ENCODE results near the gene LYZL1.
"Not testable (repeated sequence)": the region's sequence is repeated elsewhere in the genome, so short reads cannot be mapped to it uniquely, and the experiment has no call there.

LYZL1 gene

DNA sequence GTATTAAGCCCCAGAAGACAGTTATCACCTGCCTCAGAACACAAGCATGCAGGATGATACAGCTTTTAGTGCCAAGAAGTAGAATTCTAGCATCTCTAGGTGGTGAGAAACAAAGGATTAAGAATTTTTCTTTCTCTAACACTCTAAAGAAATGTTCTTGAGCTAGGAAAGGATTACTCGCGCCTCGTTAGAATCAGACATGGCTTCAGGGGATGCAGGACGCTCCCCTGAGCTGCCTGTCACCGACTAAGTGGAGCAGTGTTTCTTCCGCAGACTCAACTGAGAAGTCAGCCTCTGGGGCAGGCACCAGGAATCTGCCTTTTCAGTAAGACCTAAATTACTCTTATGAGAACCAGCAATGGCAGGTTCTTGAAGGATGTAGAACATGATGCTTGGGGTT, at the start of gene LYZL1:
Gene LYZL1 (plus strand): TSS at position 165 of the 400 bp plus-strand sequence. CDS start 2,798 bp downstream, outside the sequence.
- in situ Hi-C loops (cut with MboI; ENCODE audit: low sequenced_read_pairs): not testable (repeated sequence)

DNA sequence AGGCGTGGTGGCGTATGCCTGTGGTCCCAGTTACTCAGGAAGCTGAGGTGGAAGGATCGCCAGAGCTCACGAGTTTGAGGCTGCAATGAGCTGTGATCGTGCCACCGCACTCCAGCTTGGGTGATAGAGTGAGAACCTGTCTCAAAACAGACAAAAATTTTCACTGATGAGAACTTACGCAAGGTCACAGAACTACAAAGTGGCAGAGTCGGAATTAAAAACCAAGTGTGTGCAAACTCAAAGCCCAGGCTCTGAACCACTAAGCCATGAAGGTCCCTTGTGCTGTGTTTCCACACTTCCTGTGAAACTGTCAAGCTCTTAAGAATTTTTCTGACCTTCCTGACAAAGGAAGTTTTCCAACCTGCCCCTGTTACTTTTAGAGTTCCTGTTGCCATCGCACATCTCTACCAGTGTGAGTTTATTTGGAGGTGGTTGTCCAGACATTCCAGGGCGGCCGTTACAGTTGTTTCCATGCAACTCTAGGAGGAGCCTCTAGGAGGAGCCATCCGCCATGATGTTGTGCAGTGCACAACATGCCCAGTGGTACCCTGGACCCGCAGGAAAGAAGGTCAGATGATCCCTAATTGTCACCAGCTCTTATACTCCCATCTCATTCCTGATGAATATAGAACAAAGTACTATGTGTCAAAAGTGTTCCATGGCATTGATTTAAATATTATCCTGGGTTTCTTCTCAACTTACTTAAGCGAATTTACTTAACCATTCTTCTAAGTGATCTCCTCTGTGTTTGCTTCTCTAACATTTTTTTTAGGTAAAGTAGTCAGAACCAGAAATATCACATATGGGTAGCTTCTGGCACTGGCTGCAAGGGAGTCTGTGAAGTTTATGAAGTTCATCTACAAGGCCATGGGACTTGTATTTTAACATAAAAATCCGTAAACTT, 49.0 kb upstream of the LYZL1 start:
- in situ Hi-C loops (cut with MboI; ENCODE audit: low sequenced_read_pairs): no loop called here

DNA sequence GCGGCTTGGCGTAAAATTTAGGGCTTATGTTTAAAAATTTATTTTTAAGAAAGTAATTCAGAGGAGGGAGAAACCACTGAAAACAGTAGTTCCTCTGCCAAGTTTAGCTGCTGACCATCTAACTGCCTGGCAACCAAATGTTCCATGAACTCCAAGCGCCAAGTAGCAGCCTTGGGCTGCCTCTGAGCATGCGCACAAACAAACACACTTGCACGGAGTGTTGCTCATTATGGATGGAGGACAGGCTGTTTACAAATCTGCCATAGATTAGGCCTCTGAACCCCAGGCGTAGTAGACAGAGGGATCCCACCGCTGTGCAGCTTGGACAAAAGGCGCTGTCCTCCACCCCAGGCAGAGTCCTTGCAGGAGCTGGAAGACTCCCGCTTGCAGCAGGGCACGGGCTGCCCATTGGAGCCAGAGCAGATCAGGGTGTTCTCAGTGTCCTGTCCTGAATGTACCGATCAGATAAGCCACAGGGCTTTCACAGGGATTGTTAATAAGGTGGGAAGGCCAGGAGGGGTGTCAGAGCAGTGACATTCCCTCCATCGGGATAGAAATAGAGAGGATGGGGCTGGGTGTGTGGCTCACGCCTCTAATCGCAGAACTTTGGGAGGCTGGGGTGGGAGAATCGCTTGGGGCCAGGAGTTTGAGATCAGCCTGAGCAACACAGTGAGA, 47.7 kb upstream of the LYZL1 start:
- in situ Hi-C loops (cut with MboI; ENCODE audit: low sequenced_read_pairs): no loop called here

DNA sequence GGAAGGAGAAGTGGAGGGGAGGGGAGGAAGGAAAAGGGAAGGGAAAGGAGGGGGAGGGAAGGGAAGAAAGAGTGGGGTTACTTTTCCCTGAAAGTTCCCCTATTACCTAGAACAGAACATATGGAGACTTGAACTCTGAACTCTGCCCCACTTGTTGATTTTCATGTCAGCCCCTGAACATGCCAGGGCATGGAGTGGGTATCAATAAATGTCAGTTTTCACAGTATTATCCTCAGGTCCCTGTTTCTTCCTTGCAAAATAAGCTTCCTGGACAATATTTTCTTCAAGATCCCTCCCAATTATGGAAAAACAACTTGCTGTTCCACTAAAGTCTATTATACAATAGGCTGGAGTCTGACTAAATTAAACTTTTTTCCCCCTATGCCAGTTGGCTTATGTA, 46.9 kb upstream of the LYZL1 start:
- in situ Hi-C loops (cut with MboI; ENCODE audit: low sequenced_read_pairs): no loop called here

DNA sequence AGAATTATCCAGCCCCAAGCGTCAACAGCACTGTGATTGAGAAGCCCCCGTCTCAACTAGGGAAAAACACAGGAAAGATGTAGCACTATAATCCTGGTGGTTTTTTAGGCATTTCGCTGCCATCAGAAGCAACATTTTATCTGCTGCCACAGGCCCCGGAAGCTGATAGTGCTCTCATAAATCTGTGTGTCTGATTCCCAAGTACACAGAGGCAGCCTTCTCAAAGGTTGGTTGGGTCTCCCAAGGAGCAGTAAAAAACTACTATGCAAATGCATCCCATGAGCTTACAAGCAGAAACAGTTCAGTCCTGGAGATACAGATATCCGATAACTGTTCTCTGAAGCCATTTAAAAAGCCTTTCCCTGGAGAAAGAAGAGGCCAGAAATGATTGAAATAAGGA, 45.8 kb upstream of the LYZL1 start:
- in situ Hi-C loops (cut with MboI; ENCODE audit: low sequenced_read_pairs): no loop called here

DNA sequence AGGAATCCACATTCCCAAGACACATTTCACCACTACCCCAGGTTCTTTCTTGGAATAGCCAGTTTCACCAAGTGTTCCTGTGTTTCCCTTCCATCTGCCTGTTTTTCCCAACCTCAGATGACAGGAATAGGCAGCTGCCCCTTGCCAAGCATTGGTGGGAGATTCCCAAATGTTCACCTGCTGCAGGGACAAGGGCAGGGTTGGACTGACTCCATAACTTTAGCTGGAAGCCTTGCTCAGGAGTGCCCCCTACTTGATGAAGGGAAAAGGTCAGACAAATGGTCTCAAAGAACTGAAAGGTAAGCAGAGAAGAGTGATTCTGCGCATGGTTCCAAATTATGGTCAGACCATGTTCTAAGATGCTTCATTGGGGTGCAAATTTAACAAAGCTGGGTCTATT, 45.1 kb upstream of the LYZL1 start:
- in situ Hi-C loops (cut with MboI; ENCODE audit: low sequenced_read_pairs): no loop called here

DNA sequence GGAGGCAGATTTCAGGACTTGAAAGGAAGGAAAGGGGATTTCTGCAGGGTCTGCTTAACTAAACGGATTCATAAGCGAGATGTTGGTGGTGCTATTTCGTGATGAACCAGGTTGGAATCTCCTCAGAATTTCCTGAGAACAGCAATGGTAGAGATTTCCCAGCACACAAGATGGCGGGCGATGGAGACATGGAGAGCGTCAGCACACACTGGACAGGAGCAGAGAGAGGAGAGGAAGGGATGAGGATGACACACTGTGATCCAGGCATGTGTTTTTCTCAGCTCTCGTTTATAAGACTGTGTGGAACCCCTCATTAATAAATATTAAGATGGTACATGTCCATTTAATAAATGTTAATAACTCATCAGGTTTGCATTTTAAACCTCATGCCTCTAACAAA, 43.9 kb upstream of the LYZL1 start:
- in situ Hi-C loops (cut with MboI; ENCODE audit: low sequenced_read_pairs): no loop called here

DNA sequence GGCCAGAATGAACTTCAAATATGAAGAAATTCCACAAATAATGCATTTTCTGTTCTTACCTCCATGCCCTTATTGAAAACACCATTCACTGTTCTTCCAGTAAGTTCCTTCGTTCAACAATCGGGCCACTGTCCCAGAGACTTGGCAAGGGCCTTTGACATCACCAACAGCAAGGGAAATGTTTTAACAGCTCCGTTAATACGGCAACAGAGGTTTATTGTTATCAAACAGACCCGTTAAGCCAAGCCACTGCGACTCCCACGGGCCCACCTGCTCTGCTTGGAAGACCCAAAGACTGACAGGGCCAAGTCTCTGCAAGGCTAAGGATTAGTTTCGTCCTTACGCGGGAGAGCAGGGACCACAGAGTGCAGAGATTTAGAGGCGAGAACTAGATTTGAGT, 43.4 kb upstream of the LYZL1 start:
- in situ Hi-C loops (cut with MboI; ENCODE audit: low sequenced_read_pairs): no loop called here

DNA sequence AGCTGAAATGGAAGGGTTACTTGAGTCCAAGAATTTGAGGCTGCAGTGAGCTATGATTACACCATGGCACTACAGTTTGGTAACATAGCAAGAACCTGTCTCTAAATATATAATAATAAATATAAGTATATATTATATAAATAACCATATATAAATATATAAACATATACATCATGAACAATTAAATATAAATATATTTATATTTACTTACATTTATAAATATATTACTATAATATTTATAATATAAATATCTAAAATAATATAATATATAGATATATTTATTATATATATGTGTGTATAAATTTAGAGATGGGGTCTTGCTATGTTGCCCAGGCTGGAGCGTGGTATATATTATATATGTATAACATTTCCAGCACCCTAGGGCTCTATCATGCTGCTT, 42.4 kb upstream of the LYZL1 start:
- in situ Hi-C loops (cut with MboI; ENCODE audit: low sequenced_read_pairs): no loop called here

DNA sequence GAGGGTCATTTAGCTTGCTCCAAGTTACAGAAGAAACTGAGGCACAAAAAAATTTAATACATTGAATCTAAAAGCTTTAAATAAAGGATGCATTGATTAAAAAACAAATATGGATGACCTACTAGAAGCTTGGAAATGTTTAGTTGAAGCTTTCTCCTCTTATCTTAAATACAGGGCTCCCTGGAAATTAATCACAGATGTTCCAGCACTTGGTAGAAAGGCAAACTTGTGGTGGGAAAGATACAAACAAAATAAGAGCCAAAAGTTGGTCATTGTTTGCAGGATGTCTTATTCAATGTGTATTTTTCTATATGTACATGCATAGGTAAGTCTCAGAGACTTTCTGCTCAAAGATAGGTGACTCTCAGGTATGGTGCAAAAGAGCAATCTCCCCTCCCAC, 40.7 kb upstream of the LYZL1 start:
- in situ Hi-C loops (cut with MboI; ENCODE audit: low sequenced_read_pairs): no loop called here

DNA sequence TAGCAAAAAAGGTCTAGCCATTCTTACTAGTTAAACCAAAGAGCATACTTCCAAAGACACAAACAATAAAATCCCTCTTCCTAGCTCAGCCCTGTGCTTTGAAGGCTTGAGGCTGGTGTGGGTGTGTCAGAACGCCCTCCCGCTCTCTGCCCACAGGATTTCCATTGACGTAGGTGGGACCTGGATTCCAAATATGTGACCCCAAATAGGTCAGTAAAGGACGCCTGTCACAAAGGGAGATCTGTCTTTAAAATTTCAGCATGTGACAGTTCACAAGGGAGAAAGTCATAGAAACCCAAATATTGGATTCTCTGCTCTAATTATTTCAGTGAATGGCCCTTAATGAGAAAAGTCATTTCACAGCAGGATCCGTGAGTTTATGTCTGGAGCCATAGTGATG, 39.9 kb upstream of the LYZL1 start:
- in situ Hi-C loops (cut with MboI; ENCODE audit: low sequenced_read_pairs): no loop called here

DNA sequence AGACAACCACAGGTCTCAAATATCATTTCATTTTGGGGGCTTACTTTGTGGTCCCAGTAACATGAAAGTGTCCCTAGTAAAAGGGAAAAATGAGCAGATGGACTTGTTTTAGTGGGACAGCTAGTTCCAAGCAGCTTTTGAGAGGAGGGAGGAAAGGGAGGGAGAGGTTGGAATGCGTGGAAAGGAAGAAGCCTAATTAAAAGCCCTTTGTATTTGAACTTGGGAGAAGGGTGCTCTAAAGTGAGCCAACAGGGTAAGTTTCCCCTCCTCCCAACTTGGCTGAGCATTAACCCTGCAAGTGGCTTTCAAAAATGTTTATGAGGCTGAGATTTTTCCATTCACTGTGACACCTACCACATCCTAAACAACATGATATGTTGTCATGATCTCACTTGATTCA, 38.8 kb upstream of the LYZL1 start:
- in situ Hi-C loops (cut with MboI; ENCODE audit: low sequenced_read_pairs): no loop called here

DNA sequence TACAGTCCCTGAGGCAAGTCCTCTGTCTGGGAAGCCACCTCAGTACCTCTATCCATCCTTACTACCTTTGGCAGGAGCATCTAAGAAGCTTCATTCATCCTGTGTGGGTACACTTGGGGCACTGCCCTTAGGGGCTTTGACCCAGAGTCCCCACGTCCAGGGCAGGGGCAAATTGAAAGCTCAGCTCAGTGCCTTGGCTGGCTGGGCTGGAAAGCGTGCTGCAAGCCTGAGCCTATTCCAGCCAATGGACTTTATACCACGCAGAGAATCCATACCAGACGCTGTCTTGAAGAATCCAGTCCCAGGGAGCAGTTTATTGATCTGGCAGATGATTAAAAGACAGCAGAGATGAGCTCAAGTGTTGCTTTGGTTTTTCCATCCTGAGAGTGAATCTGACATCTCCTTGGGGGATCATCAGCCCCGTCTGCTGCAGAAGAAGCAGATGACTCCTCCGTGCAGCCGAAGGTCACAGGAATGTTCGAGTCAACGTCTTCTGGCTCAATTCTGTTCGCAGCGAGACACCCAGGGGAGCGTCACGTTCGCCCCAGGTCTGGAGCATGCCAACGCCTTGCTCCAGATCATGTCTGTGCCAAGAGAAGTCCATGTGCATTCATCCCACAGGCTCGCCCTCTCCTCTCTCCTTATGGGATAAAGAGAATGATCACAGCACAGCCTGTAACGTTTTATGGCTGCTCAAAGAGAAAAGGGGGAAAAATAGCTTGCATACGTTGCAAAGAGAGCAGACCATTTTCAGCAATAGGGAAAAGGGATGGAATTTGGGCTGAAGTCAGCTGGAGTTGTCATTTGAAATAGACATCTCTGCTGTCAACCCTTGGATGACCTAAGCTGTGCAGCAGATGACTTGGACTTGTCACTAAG, 35.8 kb upstream of the LYZL1 start:
- in situ Hi-C loops (cut with MboI; ENCODE audit: low sequenced_read_pairs): no loop called here

DNA sequence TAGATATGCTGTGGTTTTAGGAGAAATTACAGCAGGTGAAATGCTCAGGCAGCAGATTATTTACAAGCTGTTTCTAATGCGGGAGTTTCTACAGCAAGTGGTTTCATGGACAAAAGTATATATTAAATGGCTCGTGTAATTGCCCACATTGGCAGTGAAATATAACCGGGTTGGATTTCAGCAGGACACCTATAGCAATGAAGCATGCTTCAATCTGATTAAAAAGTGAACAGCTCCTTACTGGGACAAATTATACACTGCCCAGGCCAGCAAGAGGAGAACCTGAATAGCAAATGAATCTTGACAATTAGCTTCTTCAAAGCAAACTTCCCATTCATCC, 35.2 kb upstream of the LYZL1 start:
- in situ Hi-C loops (cut with MboI; ENCODE audit: low sequenced_read_pairs): no loop called here

DNA sequence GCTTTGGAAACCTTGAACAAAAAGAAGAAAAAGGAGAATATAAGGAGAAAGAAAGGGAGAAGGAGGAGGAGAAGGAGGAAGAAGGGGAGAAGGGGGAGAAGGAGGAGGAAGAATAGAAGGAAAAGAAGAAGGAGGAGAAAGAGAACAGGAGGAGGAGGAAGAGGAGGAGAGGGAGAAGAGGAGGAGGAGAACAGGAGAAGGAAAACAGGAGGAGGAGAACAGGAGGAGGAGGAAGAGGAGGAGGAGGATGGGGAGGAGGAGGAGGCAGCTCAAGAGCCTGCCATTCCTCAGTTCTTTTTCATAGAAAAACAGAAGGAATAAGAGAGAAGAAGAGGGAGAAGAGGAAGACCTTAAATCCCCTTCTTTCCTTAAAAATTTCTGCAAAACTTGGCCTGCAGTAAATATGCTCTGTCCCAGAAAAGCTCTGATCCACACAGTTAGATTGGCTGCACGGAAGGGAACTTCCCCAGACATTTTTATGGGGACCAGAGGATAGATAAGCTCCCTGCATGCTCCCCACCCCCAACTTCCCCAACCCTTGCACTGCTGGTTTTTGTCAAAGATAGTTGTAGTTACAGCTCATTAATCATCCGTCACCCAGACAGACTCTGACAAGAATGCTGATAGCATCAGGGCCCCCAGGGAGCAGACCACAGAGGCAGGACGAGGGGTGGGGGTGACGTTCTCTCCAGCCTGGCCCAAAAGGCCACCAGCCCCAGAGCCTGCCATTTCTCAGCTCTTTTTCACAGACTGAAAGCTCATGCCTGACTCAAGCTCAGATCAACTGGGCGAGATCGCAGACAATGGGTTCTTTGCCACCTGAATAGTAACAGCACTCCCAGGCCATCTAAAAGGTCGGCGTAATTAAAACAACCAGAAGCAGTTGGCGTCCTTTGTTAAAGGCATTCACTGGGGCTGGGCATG, 34.5 kb upstream of the LYZL1 start:
- in situ Hi-C loops (cut with MboI; ENCODE audit: low sequenced_read_pairs): no loop called here

DNA sequence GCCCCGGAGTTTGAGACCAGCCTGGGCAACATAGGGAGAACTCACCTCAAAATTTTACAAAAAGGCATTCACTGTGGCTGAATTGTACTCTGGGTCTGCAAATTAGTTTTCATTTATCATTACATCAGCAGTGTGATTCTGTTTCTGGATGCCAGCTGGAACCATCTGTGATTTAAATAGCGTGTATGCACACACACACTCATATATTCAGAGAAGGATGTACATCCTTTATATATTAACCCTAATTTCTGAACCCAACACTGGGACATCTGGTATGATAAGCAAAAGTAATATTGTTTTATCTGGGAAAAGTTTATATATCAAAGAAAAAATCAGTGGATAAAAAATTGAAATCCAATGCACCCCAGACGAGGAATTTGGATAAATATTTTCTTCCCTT, 33.8 kb upstream of the LYZL1 start:
- in situ Hi-C loops (cut with MboI; ENCODE audit: low sequenced_read_pairs): no loop called here

DNA sequence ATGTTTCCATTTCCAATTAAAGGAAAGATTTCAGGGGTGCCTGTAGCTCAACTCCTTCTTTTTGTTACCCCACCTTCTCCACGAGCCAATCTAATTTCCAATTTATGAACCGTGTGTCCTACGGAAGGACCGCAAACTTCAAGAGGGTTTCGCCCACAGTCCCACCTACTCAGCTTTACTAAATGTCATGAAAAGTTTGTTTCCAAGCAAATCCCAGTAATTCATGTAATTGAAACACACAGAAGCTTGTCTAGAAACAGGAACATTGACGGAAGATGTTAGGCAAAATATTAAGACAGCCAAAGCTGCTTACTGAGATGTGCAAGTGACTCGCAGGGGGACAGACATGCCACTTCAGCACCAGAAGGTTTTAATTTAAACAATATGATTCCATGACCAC, 32.9 kb upstream of the LYZL1 start:
- in situ Hi-C loops (cut with MboI; ENCODE audit: low sequenced_read_pairs): no loop called here

DNA sequence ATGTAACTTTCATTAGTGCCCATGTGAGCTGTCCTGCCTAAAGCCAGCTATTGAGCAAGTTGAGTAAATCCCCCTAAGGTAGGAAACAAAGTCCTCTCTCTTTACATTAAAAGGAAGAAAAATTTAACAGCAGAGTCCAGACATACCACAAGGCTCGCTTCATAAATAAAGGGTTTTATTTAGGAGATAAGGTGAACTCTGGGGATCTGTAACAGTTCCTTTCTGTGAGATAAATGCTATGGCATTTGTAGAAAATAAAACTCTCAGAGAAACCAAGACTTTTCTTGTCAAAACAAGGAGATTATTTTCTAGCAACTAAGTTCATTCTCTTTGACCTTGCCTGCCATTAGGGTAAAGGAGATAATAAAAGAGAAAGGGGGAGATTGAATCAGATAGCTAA, 32.3 kb upstream of the LYZL1 start:
- in situ Hi-C loops (cut with MboI; ENCODE audit: low sequenced_read_pairs): no loop called here

DNA sequence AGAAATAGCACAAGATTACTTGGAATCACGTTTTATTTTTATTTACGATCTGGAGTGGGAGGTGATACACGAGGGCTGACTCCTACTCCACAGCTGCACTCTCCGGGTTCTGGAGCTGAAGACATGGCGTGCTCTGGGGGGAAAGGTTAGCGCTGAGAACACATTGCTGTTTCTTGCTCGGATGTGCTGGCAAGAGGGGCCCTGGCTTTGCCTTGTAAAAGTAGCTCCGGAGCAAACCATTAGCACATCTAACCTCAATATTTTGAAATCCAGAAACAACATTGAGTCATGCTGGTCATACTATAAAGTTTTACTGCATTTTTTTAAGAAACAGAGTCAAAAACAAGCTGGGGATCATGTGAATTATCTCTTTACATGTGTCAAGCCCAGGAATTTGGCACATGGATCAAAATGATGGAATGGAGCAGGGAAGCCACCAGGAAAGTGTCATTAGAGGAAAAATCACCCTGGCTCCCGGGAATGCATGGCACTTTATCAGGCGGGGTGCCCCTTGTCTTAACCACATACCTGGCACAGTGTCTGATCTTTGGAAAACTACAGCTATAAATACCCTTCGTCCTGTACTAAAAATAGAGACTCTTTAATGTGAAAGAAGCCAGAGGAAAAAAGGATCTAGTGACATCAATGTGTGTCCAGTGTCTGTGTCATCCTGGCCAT, 31.6 kb upstream of the LYZL1 start:
- in situ Hi-C loops (cut with MboI; ENCODE audit: low sequenced_read_pairs): no loop called here

DNA sequence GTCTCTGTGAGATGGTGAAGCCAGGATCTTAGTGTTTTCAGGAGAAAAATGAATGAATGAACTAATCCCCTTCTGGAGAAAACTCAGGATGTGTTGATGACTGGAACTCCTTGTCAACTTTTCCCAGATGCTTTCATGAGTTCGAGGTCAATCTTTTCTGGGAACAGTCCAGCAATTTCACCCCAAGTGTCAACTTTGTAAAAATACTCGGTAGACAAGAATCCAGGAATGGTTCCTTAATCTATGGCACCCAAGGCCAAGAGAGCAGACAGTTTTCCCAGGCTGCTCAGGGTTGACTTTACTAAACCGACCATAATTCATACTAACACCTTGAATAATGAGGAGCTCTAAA, 31.1 kb upstream of the LYZL1 start:
- in situ Hi-C loops (cut with MboI; ENCODE audit: low sequenced_read_pairs): no loop called here
